BLaER1 treated with 17β-estradiol and CSF1 and Interleukin-3, amounts not matched to agents 10 nM and 100 nM (cell line): ENCODE results near the gene PRRC2A.
A peak's percentile ranks its signal among the peaks of the same experiment; 100 is the strongest.

Source experiments
- H3K27ac ChIP-seq, 11 experiments: shearing (Covaris generic); formaldehyde crosslinking; 2 replicates each; pipeline ENCODE4 v1.8.1; 2022
- H3K27me3 ChIP-seq, 11 experiments: shearing (Covaris generic); formaldehyde crosslinking; 2 replicates each; pipeline ENCODE4 v1.8.1; 2022
- H3K36me3 ChIP-seq, 11 experiments: shearing (Covaris generic); formaldehyde crosslinking; 2 replicates each; pipeline ENCODE4 v1.8.1; 2022
- H3K4me1 ChIP-seq, 10 experiments: shearing (Covaris generic); formaldehyde crosslinking; 2 replicates each; pipeline ENCODE4 v1.8.1; 2022
- H3K4me2 ChIP-seq, 11 experiments: shearing (Covaris generic); formaldehyde crosslinking; 2 replicates each; pipeline ENCODE4 v1.8.1; 2022
- H3K4me3 ChIP-seq, 10 experiments: shearing (Covaris generic); formaldehyde crosslinking; 2 replicates each; pipeline ENCODE4 v1.8.1; 2022
- H3K9ac ChIP-seq, 11 experiments: shearing (Covaris generic); formaldehyde crosslinking; 2 replicates each; pipeline ENCODE4 v1.8.1; 2022
- H3K9me3 ChIP-seq, 11 experiments: shearing (Covaris generic); formaldehyde crosslinking; replicated peaks in 1 of 11; 2 replicates each; pipeline ENCODE4 v1.8.1; 2022
- H4K20me1 ChIP-seq, 11 experiments: shearing (Covaris generic); formaldehyde crosslinking; 2 replicates each; pipeline ENCODE4 v1.8.1; 2022
- Cebpa-rat ChIP-seq, 11 experiments: shearing (Covaris generic); IDR thresholded peaks; 2 replicates each; pipeline ENCODE4 v1.8.1; 2022

PRRC2A gene

DNA sequence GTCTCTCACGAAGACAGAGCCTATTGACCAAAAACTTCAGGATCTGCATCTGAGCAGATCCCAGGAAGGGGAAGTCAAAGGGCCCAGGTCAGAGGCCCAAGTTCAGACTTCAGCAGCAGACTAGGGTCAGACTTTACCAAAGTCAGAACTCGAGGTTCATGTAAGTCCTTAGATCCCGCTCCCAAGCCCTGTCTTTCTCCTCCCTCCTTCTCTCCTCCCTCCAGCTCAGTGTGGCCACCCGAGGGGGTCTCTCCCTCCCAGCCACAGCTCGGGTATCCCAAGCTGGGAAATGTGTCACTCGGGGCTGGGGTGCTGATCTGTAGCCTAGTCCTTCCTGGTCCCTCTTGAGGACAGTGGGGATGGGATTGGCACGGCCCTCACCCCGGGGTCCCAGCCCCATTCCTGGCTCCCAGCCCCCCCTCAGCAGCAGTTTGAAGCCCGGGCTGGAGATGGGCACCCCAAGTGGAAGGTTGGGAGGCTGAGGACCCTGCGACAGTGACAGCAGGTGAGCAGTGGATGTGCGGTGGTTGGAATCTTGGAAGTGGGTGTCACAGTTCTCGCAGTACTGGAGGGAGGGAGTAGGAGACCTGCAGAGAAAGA lies 41.7 kb downstream of the PRRC2A start:
- no peak for TF ChIP-seq Cebpa-rat (IDR thresholded peaks at IDR 0.05)
- peak overlapping the region in 2 of 10 experiments; percentile 90 to 93; a peak in 1 of 20 replicates for H3K4me3 ChIP-seq
- H3K27me3 ChIP-seq: no peaks in the 10 kb centered on the region
- no peaks in the 10 kb centered on the region for H3K9me3 ChIP-seq
- peak overlapping the region in 10 of 11 experiments; percentile 0 to 97 (median 91); a peak in 17 of 22 replicates for H3K9ac ChIP-seq
- peaks cover 66 to 75% (median 72%) of the 10 kb centered on the region in 10 experiments for H3K4me1 ChIP-seq
- peaks cover 21 to 49% (median 33%) of the 10 kb centered on the region in 11 experiments for H3K36me3 ChIP-seq
- peaks cover 5 to 31% (median 22%) of the 10 kb centered on the region in 11 experiments; a peak in 15 of 22 replicates for H4K20me1 ChIP-seq
- peak overlapping the region in 8 of 11 experiments; percentile 3 to 93 (median 36); a peak in 11 of 22 replicates for H3K27ac ChIP-seq
- H3K4me2 ChIP-seq: peak overlapping the region; percentile 96 to 100 (median 99)

DNA sequence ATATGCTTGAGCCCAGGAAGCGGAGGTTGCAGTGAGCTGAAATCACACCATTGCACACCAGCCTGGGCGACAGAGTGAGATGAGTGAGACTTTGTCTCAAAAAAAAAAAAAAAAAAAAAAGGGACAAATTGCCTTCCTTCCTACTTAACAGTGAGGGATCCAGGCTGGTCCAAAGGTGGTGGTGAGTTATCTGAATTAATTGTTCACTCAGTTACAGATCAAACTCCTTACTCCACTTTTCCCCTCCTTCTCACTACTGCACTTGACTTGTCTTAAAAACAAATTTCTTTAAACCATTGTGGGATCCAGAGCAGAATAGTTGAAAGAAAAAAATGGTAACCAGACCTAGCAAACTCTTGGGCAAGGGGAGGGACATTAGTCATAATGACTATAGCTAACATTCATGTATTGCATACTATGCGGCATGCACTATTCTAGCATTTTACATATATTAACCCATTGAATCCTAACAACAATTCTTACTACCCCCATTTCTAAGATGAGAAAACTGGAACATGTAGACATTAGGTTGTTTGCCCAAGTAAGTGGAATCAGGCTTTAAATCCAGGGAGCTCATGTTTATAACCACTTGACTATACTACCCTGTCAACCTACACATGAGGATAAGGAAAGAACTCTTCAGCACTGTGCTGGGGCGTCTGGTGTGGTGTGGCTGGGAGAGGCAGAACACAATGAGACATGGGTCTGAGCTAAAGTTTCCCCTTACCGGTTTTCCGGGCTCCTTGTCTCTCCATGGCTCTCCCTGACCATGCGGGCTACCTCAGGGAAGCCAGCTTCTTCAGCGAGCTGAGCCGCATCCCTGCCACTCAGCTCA lies 42.8 kb downstream of the PRRC2A start:
- peak overlapping the region; percentile 89 to 97 (median 94) for H3K9ac ChIP-seq
- no peaks in the 10 kb centered on the region for H3K27me3 ChIP-seq
- H3K36me3 ChIP-seq: peaks cover 21 to 49% (median 34%) of the 10 kb centered on the region in 11 experiments
- peak overlapping the region; percentile 96 to 100 (median 99) for H3K4me2 ChIP-seq
- H4K20me1 ChIP-seq: peaks cover 5 to 33% (median 18%) of the 10 kb centered on the region in 11 experiments; a peak in 15 of 22 replicates
- TF ChIP-seq Cebpa-rat (IDR thresholded peaks at IDR 0.05): no peak
- peak overlapping the region in 10 of 11 experiments; percentile 89 to 99 (median 94); a peak in 21 of 22 replicates for H3K27ac ChIP-seq
- peak overlapping the region; percentile 77 to 97 (median 95) for H3K4me3 ChIP-seq
- no peaks in the 10 kb centered on the region for H3K9me3 ChIP-seq
- peaks cover 66 to 75% (median 70%) of the 10 kb centered on the region in 10 experiments for H3K4me1 ChIP-seq

DNA sequence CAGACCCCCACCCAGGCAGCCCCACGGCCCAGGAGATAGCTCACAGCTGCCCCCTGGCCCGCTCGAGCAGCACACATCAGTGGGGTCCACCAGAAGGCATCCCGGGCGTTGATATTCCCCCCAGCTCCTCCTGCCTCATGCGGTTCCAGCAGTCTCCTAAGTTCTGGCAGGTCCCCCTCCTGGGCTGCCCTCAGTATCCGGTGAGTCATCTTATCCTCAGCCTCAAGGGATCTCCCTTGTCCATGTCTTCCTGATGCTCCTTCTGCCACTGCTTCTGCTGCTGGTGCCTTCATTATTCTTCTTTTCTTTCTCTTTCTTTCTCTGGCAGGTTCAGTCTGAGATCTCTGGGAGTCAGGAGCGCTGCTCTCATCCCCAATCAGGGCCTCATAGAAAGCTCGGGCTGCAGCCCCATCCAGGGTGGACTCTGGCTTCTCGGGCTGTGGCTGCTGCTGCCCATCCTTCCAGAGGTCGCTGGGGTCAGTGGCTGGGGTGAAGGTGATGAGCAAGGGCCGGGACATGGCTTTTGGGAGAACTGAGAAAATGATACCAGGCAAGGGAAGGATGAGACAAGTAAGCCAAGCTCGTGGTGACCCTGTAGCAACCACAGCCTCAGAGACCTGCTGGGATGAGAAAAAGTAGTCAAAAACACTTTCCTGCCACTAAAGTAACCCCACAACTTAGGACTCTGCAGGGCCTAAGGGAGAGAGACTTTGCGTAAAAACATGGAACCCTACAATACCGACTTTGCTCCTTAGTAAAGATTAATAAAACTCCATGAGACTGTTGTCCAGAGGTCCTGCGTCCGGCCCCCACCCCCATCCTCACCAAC lies 43.7 kb downstream of the PRRC2A start:
- Histone ChIP-seq H4K20me1 (peaks cover 2 to 34% (median 18%) of the 10 kb centered on the region in 11 experiments; a peak in 17 of 22 replicates), H3K4me2 (peak overlapping the region; percentile 96 to 100 (median 99)), H3K27ac (peak overlapping the region; percentile 77 to 99 (median 93)), H3K27me3 (no peaks in the 10 kb centered on the region), H3K4me1 (peaks cover 58 to 71% (median 64%) of the 10 kb centered on the region in 10 experiments), H3K9ac (peak overlapping the region; percentile 89 to 97 (median 94)), H3K9me3 (no peaks in the 10 kb centered on the region), H3K36me3 (peaks cover 28 to 54% (median 42%) of the 10 kb centered on the region in 11 experiments), H3K4me3 (peak overlapping the region; percentile 77 to 97 (median 95))
- TF ChIP-seq Cebpa-rat (IDR thresholded peaks at IDR 0.05): no peak

DNA sequence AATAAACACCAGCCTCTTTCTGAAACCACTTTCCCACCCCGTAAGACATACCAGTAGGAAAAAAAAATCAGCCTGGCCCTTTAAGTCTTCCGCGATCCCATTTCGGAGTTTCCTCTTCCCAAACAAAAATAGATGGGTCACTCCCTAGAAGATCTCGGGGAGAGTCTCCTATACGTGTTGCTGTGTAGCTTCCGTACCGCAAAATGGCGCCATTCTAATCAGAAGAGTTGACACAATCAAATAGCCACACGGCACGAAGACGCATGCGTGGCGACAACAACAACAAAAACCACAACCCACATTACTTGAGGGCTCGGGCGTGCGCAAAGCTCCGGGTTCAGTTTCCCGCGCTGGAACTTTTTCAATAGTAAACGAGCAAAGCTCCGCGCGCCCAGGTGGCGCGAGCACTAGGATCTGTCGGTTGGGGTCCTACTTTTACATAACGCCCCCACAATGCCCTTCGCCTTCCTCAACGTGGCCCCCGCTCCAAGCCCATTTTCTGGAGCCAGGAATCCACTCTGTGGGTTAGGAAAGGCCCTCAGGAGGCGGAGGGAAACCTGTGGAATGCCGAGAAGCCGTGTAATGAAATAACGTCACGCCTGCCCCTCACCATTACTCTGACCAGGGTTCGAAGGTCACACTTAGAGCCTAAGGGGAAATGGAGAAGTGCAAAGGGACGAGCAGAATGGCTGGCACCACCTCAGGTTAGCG lies 44.4 kb downstream of the PRRC2A start, which contains the start of gene GPANK1:
Gene GPANK1, minus strand, starts transcription at position 208 of the 711 bp plus-strand sequence. CDS start 519 bp downstream, outside the sequence.
- Histone ChIP-seq H3K27me3 (no peaks in the 10 kb centered on the region), H3K4me1 (peaks cover 50 to 69% (median 58%) of the 10 kb centered on the region in 10 experiments), H3K4me2 (peak within 1 kb of the TSS; percentile 96 to 100 (median 99)), H3K9me3 (no peaks in the 10 kb centered on the region), H4K20me1 (peaks cover 0 to 36% (median 19%) of the 10 kb centered on the region in 11 experiments; a peak in 17 of 22 replicates), H3K9ac (peak within 1 kb of the TSS; percentile 89 to 97 (median 94)), H3K36me3 (peaks cover 34 to 62% (median 50%) of the 10 kb centered on the region in 11 experiments), H3K27ac (peak within 1 kb of the TSS; percentile 77 to 99 (median 93)), H3K4me3 (peak within 1 kb of the TSS; percentile 77 to 97 (median 95))
- TF ChIP-seq Cebpa-rat (IDR thresholded peaks at IDR 0.05): no peak

DNA sequence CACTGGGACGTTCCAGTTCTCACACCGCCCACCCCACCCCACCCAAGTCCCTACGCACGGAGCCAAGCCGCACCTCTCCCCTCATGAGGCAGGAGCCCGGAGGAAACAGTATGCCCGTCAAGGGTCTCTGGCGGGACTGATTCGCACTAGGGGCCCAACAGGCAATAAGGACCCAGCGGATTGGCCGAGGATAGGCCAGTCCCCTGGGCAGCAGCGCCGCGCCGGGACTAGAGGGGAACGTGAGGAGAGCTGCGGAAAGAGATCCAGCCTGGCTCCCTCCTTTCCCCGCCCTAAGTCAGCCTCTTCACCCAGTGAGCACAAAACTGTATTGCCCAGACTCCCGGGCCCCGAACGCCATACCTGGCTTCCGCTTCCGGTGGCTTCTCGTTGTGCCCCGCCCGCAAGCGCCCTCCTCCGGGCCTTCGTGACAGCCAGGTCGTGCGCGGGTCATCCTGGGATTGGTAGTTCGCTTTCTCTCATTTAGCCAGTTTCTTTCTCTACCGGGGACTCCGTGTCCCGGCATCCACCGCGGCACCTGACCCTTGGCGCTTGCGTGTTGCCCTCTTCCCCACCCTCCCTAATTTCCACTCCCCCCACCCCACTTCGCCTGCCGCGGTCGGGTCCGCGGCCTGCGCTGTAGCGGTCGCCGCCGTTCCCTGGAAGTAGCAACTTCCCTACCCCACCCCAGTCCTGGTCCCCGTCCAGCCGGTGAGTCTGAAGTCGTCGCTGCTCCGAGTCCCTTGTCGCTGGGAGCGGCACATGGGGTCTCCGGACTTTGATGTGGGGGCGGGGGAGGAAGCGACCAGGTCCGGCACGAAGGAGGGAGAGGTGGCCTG lies 45.2 kb downstream of the PRRC2A start, which contains the start of gene CSNK2B:
Gene CSNK2B, plus strand, starts transcription at position 580 of the 836 bp plus-strand sequence. CDS start 752 bp downstream, outside the sequence.
- Histone ChIP-seq H3K27me3 (no peaks in the 10 kb centered on the region), H3K4me2 (peak within 1 kb of the TSS; percentile 96 to 100 (median 99)), H3K9me3 (no peaks in the 10 kb centered on the region), H3K4me1 (peaks cover 47 to 69% (median 57%) of the 10 kb centered on the region in 10 experiments), H3K36me3 (peaks cover 42 to 70% (median 58%) of the 10 kb centered on the region in 11 experiments), H3K9ac (peak within 1 kb of the TSS; percentile 89 to 97 (median 94)), H3K27ac (peak within 1 kb of the TSS; percentile 77 to 99 (median 93)), H4K20me1 (peaks cover 2 to 43% (median 24%) of the 10 kb centered on the region in 11 experiments; a peak in 17 of 22 replicates), H3K4me3 (peak within 1 kb of the TSS; percentile 77 to 97 (median 95))
- TF ChIP-seq Cebpa-rat (IDR thresholded peaks at IDR 0.05): no peak

DNA sequence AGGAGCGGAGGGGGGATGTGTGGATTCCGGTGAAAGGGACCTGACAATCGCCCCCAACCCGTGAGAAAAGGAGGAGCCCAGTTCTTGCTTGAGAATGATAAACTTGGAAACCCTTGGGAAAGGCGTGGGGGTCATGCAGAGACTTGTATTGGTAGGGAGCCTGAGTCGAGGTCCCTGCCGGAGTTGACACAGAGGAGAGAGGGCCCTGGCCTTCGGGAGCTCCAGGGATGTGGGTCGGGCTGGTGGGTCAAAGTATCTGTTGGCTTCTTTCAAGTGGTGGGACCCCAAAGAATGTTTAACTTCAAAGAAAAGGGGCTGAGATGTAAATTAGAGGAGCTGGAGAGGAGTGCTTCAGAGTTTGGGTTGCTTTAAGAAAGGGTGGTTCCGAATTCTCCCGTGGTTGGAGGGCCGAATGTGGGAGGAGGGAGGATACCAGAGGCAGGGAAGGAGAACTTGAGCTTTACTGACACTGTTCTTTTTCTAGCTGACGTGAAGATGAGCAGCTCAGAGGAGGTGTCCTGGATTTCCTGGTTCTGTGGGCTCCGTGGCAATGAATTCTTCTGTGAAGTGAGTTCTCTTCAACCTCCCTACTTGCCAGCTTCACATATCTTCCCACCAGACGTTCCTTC lies 45.9 kb downstream of the PRRC2A start:
- H3K27ac ChIP-seq: peak overlapping the region; percentile 66 to 99 (median 93)
- H4K20me1 ChIP-seq: peaks cover 2 to 51% (median 31%) of the 10 kb centered on the region in 11 experiments; a peak in 17 of 22 replicates
- H3K4me1 ChIP-seq: peaks cover 40 to 61% (median 49%) of the 10 kb centered on the region in 10 experiments
- peaks cover 49 to 75% (median 65%) of the 10 kb centered on the region in 11 experiments for H3K36me3 ChIP-seq
- no peaks in the 10 kb centered on the region for H3K27me3 ChIP-seq
- no peak for TF ChIP-seq Cebpa-rat (IDR thresholded peaks at IDR 0.05)
- H3K4me2 ChIP-seq: peak overlapping the region; percentile 78 to 98 (median 92)
- peak overlapping the region; percentile 89 to 97 (median 94) for H3K9ac ChIP-seq
- H3K4me3 ChIP-seq: peak overlapping the region; percentile 77 to 97 (median 95)
- no peaks in the 10 kb centered on the region for H3K9me3 ChIP-seq
